ENCODE results near the gene PREX1.

- TF ChIP-seq EZH2 (IDR thresholded peaks at IDR 0.05; ENCODE audit: low read depth): no peak
- no peak for TF ChIP-seq CTCF (conservative IDR thresholded peaks at IDR 0.05)
These were observed 226.0 kb downstream of the PREX1 start for GRCh38 chr20:48601798-48602197.

All from PC-9 (cell line).